ENCODE results near the gene DYRK1A. TPM values are rescaled to one million over a fixed set of nuclear protein-coding genes. Genes with fewer than 3 reads are reported as not detected.

The DYRK1A gene
- total RNA-seq, 2 donors from 2014 or later = 83.5 to 90.1 TPM

DNA sequence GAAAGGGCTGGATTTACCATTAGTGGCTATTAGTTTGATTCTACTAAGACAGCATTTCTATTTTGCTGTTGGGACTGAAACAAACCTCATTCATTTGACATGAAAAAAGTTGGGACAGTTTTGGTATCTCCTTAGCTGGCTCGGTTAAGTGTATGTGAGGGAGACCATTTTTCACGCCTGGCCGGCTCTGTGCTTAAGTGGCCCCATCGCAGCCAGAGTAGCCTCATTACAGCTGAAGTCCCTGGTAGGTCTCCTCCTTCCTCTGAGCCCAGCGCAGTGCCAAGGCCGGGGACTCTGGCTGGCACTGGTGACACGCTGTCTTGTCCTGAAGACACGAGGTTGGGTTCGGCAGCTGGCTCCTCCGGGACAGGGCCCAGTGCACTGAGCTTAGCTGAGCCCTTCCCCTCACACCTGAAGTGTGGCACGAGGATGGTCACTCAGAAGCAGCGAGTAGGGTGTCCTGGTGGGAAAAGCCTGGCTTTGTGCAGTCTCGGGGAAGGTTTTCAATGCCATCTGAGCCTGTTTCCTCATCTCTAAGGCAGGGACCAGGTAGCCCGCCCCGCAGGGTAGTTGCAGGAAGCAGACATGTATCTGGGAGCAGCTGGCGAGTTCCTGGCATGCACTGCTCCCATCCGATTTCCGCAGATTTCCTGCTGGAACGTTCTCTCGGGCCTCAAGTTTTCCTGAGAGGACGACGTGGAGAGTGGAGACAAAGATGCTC lies 196.5 kb downstream of the DYRK1A start:
- H3K4me3 Mint-ChIP-seq = peak overlapping the region; percentile 95
- peaks cover 18 to 23% of the 10 kb centered on the region in 2 donors for H3K4me1 Mint-ChIP-seq (ENCODE audit: low read depth in 2 of 2)
- no peaks in the 10 kb centered on the region for H3K36me3 Mint-ChIP-seq
- DNase-seq (ENCODE audit: low spot score) = no peak
- ATAC-seq = no peak
- peak overlapping the region; percentile 99 for H3K27ac Mint-ChIP-seq
- no peaks in the 10 kb centered on the region for H3K9me3 Mint-ChIP-seq
- peaks cover 0 to 9% of the 10 kb centered on the region in 2 donors for H3K27me3 Mint-ChIP-seq

DNA sequence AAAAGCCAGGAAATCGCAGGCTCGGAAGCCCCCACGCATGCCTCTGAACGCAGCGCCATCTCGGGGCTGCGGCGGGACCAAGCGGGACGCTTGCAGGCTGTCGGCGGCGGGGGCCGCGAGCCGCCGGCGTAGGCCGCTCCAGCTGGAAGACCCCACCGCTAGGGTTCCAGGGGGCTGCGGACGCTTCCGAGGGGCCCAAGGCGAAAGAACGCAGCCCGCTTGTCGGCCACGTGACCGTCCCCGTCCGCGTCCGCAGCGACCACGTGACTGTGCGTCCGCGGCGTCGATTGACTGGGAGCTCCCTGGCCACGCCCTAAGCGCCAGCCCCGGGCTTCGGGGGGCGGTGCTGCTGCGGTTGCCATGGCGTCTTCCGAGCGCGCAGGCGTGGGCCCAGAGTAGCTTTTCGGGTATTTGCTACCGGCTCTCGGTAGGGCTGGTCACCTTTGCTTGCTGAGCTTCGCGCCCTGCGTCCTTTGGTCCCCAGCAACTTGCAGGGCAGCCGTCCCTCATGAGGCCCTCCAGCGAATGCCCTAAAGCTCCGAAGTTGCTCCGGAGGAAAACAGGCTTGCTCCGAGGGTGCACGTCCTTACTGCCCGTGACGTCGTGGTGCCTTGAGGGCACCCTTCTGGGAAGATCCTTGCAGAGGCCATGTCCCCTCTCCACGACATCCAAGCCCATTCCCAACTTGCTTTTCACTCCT lies 197.2 kb downstream of the DYRK1A start:
- peak; percentile 94 to 95 for ATAC-seq
- peak overlapping the region; percentile 99 for H3K27ac Mint-ChIP-seq
- H3K27me3 Mint-ChIP-seq = peaks cover 0 to 4% of the 10 kb centered on the region in 2 donors
- peak; percentile 97 for DNase-seq (ENCODE audit: low spot score)
- H3K36me3 Mint-ChIP-seq = no peaks in the 10 kb centered on the region
- peak overlapping the region; percentile 95 for H3K4me3 Mint-ChIP-seq
- H3K4me1 Mint-ChIP-seq (ENCODE audit: low read depth in 2 of 2) = peaks cover 18 to 23% of the 10 kb centered on the region in 2 donors
- no peaks in the 10 kb centered on the region for H3K9me3 Mint-ChIP-seq

- H3K4me1 Mint-ChIP-seq (ENCODE audit: low read depth in 2 of 2) = peaks cover 18 to 23% of the 10 kb centered on the region in 2 donors
- peak overlapping the region; percentile 99 for H3K27ac Mint-ChIP-seq
- H3K27me3 Mint-ChIP-seq = no peaks in the 10 kb centered on the region
- peak overlapping the region; percentile 95 for H3K4me3 Mint-ChIP-seq
- DNase-seq (ENCODE audit: low spot score) = peak; percentile 93
- H3K9me3 Mint-ChIP-seq = no peaks in the 10 kb centered on the region
- ATAC-seq = peak; percentile 88 to 89
- no peaks in the 10 kb centered on the region for H3K36me3 Mint-ChIP-seq
Observed at GRCh38 chr21:37564341-37564923, 197.9 kb downstream of the DYRK1A start.

DNA sequence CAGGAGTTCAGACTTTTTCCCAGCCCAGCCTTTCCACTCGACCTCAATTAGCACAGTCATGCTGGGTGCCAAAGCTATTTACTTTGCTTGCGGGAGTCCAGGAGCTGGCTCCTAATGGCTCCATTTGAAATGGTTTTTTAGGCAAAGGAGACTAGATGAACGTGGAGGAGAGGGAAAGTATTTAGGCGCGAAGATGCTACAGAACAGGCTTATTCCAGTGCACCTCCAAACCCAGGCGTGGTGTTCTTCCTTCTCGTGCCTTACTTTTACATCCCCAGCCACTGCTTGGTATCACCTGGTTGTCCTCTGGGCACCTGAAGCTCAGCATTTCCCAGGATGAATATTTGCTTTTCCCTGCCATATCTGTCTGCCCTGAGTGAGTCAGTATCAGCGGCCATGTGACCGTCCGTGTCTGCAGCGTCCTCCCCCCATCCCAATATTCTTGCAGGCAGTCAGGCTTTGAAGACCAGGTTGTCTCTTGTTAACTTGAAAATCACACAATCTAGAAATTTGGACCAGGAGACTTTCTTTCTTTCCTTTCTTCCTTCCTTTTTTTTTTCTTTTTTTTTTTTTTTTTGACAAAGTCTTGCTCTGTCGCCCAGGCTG lies 198.5 kb downstream of the DYRK1A start:
- Mint-ChIP-seq H3K4me1 (ENCODE audit: low read depth in 2 of 2) (peaks cover 18 to 23% of the 10 kb centered on the region in 2 donors), H3K36me3 (no peaks in the 10 kb centered on the region), H3K27me3 (peaks cover 2 to 3% of the 10 kb centered on the region in 2 donors), H3K4me3 (peak overlapping the region; percentile 95), H3K9me3 (no peaks in the 10 kb centered on the region), H3K27ac (peak overlapping the region; percentile 99)
- DNase-seq (ENCODE audit: low spot score) (no peak), ATAC-seq (no peak)

DNA sequence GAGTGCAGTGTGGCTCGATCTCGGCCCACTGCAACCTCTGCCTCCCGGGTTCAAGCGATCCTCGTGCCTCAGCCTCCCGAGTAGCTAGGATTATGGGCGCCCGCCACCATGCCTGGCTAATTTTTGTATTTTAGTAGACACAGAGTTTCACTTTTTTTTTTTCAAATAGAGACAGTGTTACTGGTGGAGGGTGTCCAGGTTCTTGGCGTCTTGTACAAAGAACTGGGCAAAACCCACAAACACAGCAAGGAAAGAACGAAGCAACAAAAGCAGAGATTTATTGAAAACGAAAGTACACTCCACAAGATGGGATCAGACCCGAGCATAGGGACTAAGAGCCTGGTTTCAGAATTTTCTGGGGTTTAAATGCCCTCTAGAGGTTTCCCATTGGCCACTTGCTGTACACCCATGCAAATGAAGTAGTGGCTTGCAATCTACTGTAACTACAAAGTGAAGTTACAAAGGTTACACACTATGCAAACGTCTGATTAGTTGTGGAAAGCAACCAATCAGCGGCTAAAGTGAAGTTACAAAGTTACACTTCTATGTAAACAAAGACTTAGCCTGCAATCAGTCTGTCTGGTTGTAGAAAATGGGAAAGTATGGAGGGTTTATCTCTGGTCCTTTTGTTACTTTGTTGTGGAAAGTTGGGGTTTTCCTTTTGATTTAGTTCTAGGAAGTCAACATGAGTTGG lies 199.1 kb downstream of the DYRK1A start:
- Mint-ChIP-seq H3K27me3 (peaks cover 4 to 6% of the 10 kb centered on the region in 2 donors), H3K4me3 (peak overlapping the region; percentile 95)
- no peak for ATAC-seq

GRCh38 chr21:37566790-37567615 lies 200.4 kb downstream of the DYRK1A start:
- ATAC-seq (no peak), DNase-seq (ENCODE audit: low spot score) (no peak)
- Mint-ChIP-seq H3K4me1 (ENCODE audit: low read depth in 2 of 2) (peaks cover 18 to 23% of the 10 kb centered on the region in 2 donors), H3K4me3 (no peak overlapping the region), H3K27me3 (peaks cover 6 to 8% of the 10 kb centered on the region in 2 donors), H3K36me3 (no peaks in the 10 kb centered on the region), H3K27ac (no peak overlapping the region), H3K9me3 (no peaks in the 10 kb centered on the region)

More for the DNA sequence above, 199.1 kb downstream of the DYRK1A start:
- Mint-ChIP-seq H3K9me3 (no peaks in the 10 kb centered on the region), H3K4me1 (ENCODE audit: low read depth in 2 of 2) (peaks cover 18 to 23% of the 10 kb centered on the region in 2 donors), H3K36me3 (no peaks in the 10 kb centered on the region), H3K27ac (peak overlapping the region; percentile 99)
- DNase-seq (ENCODE audit: low spot score) = no peak

DNA sequence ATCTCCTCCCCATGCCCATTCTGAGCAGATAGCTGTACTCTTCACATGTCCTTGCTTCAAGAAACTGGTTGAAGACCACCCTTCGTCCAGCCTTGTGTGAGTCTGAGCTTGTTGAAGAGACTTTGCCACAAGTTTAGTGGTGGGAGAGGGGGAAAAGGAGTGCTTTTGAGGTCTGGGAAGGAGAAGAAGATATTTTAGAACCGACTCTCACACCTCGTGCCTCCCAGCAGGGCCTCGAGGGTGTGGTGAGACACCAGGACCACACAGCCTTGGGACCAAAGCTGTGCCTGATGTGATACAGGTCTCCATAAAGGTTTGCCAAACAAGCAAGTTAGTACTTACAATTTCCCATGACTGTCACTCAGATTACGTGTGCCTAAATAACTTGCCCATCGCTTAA lies 201.8 kb downstream of the DYRK1A start:
- Mint-ChIP-seq H3K27ac (no peak overlapping the region), H3K27me3 (peaks cover 12% of the 10 kb centered on the region in 2 donors), H3K4me1 (ENCODE audit: low read depth in 2 of 2) (peaks cover 18 to 20% of the 10 kb centered on the region in 2 donors), H3K9me3 (no peaks in the 10 kb centered on the region), H3K36me3 (no peaks in the 10 kb centered on the region), H3K4me3 (no peak overlapping the region)
- ATAC-seq (no peak), DNase-seq (ENCODE audit: low spot score) (no peak)

GRCh38 chr21:37568916-37569315 lies 202.3 kb downstream of the DYRK1A start:
- H3K27ac Mint-ChIP-seq = no peak overlapping the region
- no peaks in the 10 kb centered on the region for H3K36me3 Mint-ChIP-seq

GRCh38 chr21:37571442-37571841 lies 204.9 kb downstream of the DYRK1A start:
- no peaks in the 10 kb centered on the region for H3K9me3 Mint-ChIP-seq
- H3K4me3 Mint-ChIP-seq = no peak overlapping the region
- no peaks in the 10 kb centered on the region for H3K36me3 Mint-ChIP-seq
- peaks cover 0 to 2% of the 10 kb centered on the region in 2 donors for H3K4me1 Mint-ChIP-seq (ENCODE audit: low read depth in 2 of 2)
- no peak overlapping the region for H3K27ac Mint-ChIP-seq
- peaks cover 12% of the 10 kb centered on the region in 2 donors for H3K27me3 Mint-ChIP-seq
- ATAC-seq (no peak), DNase-seq (ENCODE audit: low spot score) (no peak)

More at GRCh38 chr21:37568916-37569315, 202.3 kb downstream of the DYRK1A start:
- no peak for DNase-seq (ENCODE audit: low spot score)
- no peaks in the 10 kb centered on the region for H3K9me3 Mint-ChIP-seq
- peaks cover 18 to 20% of the 10 kb centered on the region in 2 donors for H3K4me1 Mint-ChIP-seq (ENCODE audit: low read depth in 2 of 2)
- no peak overlapping the region for H3K4me3 Mint-ChIP-seq
- ATAC-seq = no peak
- peaks cover 12% of the 10 kb centered on the region in 2 donors for H3K27me3 Mint-ChIP-seq

- no peak for DNase-seq (ENCODE audit: low spot score)
- peaks cover 12 to 23% of the 10 kb centered on the region in 2 donors for H3K27me3 Mint-ChIP-seq
- H3K27ac Mint-ChIP-seq = no peak overlapping the region
- peaks cover 14% of the 10 kb centered on the region for H3K36me3 Mint-ChIP-seq
- H3K9me3 Mint-ChIP-seq = peaks cover 3% of the 10 kb centered on the region
- H3K4me3 Mint-ChIP-seq = no peak overlapping the region
- ATAC-seq = no peak
- peaks cover 0 to 2% of the 10 kb centered on the region in 2 donors for H3K4me1 Mint-ChIP-seq (ENCODE audit: low read depth in 2 of 2)
Observed at GRCh38 chr21:37574316-37574715, 207.7 kb downstream of the DYRK1A start.

DNA sequence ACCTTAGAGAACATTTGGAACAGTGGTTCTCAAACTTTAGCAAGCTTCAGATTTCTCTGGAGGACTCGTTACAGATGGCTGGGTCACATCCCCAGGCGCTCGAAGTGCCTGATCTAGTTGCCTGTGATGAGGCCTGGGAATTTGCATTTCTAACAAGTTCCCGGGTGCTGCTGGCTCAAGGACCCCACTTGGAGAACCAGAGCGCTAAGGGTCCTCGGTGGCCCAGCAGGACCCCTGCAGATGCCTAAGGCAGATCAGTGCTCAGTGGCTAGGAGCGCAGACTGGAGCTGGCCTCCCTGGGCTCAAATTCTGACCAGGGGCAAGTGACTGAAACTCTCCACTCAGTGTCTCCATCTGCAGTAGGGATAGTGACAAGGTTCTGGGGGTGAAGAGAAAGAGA lies 208.2 kb downstream of the DYRK1A start:
- Mint-ChIP-seq H3K4me3 (no peak overlapping the region), H3K27ac (no peak overlapping the region), H3K4me1 (ENCODE audit: low read depth in 2 of 2) (peaks cover 0 to 2% of the 10 kb centered on the region in 2 donors)

GRCh38 chr21:37575580-37575979 lies 209.0 kb downstream of the DYRK1A start:
- H3K4me1 Mint-ChIP-seq (ENCODE audit: low read depth in 2 of 2) = peaks cover 0 to 2% of the 10 kb centered on the region in 2 donors
- peaks cover 10 to 21% of the 10 kb centered on the region in 2 donors for H3K27me3 Mint-ChIP-seq
- H3K9me3 Mint-ChIP-seq = peaks cover 5% of the 10 kb centered on the region
- H3K36me3 Mint-ChIP-seq = peaks cover 18% of the 10 kb centered on the region
- no peak overlapping the region for H3K27ac Mint-ChIP-seq
- DNase-seq (ENCODE audit: low spot score) (no peak), ATAC-seq (no peak)
- H3K4me3 Mint-ChIP-seq = no peak overlapping the region

More for the DNA sequence above, 208.2 kb downstream of the DYRK1A start:
- Mint-ChIP-seq H3K9me3 (peaks cover 5% of the 10 kb centered on the region), H3K27me3 (peaks cover 12 to 22% of the 10 kb centered on the region in 2 donors), H3K36me3 (peaks cover 18% of the 10 kb centered on the region)
- DNase-seq (ENCODE audit: low spot score) (no peak), ATAC-seq (no peak)
